ENCODE results near the gene DGKE.

DNA sequence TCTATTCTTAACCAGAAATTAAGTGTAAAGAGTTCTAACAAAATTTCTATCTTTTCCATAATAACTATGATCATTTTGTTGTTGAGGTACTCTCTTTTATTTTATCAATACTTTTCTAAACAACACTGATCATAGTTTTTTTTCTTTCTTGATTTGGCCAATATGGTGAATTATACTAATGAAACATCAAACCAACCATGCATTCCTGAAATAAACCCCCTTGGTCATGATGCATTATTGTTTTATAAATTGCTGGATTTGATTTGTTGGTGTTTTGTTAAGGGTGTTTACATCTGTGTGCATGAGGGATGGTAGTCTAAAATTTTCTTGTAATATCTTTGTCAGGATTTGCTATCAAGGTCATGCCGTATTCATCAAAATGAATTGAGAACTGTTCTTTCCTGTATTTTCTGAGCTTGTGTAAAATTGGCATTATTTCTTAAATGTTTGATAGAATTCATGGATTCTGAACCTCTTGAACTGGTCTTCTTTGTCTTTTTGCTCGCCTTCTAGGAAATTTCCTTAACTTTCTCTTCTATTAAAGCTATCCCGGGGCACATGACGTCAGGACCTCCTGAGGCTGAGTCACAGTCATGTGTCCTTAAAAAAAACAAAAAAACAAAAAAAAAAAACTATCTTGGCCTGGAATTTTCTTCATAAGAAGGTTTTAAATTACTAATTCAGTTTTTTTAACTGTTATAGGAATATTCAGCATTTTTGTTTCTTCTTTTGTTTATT lies 83.8 kb downstream of the DGKE start:
- TF ChIP-seq, protein P1, sequence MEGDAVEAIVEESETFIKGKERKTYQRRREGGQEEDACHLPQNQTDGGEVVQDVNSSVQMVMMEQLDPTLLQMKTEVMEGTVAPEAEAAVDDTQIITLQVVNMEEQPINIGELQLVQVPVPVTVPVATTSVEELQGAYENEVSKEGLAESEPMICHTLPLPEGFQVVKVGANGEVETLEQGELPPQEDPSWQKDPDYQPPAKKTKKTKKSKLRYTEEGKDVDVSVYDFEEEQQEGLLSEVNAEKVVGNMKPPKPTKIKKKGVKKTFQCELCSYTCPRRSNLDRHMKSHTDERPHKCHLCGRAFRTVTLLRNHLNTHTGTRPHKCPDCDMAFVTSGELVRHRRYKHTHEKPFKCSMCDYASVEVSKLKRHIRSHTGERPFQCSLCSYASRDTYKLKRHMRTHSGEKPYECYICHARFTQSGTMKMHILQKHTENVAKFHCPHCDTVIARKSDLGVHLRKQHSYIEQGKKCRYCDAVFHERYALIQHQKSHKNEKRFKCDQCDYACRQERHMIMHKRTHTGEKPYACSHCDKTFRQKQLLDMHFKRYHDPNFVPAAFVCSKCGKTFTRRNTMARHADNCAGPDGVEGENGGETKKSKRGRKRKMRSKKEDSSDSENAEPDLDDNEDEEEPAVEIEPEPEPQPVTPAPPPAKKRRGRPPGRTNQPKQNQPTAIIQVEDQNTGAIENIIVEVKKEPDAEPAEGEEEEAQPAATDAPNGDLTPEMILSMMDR (IDR thresholded peaks at IDR 0.05), result no peak
- TF ChIP-seq POLR2AphosphoS5 (IDR thresholded peaks at IDR 0.05), result no peak
- TF ChIP-seq POLR2A (IDR thresholded peaks at IDR 0.05; ENCODE audit: low read depth), result no peak
